Stimulated activated CD4-positive, alpha-beta T cell treated with anti-CD3 and anti-CD28 coated beads, Interleukin-12 subunit alpha, Interleukin-12 subunit beta, amount 100 ng/mL, for 48 hours (primary cell): Measurements from ENCODE around the gene ZG16B.

ENCODE experiments used
- DNase-seq, 3 donors: peaks; one replicate each; pipeline ENCODE4 v3.0.0-alpha.2; 2020; ENCODE audit warnings: low read depth in 2 of 3, low spot score in 1 of 3

The ZG16B gene

GRCh38 chr16:2822496-2822895 lies 7.6 kb upstream of the ZG16B start:
- no peak for DNase-seq

DNA sequence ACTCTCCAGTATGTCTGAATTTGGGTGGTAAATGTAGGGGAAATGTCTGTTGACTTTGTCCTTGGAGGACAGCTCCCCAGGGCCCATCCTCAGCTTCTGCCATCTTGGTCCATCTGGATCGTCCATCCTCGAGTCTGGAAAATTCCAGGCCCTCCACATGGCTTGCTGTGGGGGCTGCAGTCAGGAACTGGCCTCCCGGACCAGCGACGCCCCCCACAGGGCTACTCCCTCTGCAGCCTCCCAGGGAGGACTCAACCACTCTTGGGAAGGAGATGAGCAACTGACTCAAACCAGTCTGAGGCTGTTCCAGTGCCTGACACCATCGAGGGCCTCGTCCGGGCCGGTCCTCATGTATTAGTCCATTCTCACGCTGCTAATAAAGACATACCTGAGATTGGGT lies 5.5 kb upstream of the ZG16B start:
- no peak for DNase-seq

GRCh38 chr16:2825049-2825742 lies 4.9 kb upstream of the ZG16B start:
- DNase-seq, result no peak

DNA sequence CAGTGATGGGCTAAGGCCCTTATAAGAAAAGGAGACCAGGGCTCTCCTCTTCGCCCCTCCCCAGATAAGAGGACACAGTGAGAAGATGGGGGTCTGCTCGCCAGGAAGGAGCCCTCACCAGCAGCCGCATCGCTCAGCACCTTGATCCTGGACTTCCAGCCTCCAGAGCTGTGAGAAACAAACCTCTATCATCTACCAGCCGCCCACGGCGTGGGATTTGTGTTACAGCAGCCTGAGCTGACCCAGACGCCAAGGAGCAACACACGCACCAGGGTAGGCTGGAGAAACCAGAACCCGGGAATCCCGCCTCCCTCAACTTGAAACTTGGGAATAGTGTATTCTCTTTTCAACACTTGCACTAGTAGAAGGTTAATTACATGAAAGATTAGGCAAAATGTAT lies 4.2 kb upstream of the ZG16B start:
- no peak for DNase-seq

- DNase-seq, result no peak
These were observed 3.3 kb upstream of the ZG16B start for GRCh38 chr16:2826591-2827373.

- DNase-seq, result no peak
These were observed 2.7 kb upstream of the ZG16B start for GRCh38 chr16:2827374-2827791.

GRCh38 chr16:2827831-2828520 lies 2.1 kb upstream of the ZG16B start:
- DNase-seq, result no peak

GRCh38 chr16:2828521-2828840 lies 1.6 kb upstream of the ZG16B start:
- no peak for DNase-seq

DNA sequence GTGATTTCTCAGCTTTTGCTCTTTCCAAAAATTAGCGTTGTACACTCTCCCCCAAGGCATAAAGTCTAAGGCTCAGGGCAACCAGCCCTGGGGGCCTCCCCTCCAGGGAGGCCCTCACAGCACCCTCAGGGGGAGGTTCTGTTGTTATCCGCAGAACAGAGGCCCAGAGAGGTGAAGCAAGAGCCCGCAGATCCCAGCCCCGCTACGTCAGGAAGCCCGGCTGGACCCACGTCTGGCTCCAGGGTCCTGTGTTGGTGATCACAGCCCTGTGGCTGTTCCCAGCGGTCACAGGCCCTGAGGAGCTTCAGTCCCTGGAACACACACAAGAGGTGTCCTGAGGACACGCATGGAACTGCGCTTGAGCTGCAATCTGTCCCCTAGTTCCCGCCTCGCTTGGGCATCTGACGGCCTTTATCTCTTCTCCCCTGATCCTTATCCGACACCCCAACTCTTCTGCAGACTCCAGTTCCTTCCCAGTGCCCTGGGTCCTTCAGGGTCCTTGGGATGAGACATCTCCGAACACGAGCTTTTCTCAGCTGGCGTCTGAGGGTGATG lies 1.1 kb upstream of the ZG16B start:
- no peak for DNase-seq

DNA sequence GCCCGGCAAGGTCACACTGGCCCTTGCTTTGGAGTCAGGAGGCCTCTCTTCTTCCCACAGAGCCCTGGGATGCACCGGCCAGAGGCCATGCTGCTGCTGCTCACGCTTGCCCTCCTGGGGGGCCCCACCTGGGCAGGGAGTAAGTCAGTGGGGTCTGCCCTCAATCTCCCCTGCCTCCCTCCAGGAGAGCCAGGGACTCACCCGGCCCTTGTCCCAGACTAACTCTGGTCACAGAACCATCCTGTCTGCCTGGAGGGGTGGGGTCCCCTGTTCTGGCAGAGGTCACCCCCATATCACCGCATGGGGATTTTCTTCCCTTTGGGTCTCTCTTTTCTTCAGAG lies 222 bp downstream of the ZG16B start:
- no peak for DNase-seq

DNA sequence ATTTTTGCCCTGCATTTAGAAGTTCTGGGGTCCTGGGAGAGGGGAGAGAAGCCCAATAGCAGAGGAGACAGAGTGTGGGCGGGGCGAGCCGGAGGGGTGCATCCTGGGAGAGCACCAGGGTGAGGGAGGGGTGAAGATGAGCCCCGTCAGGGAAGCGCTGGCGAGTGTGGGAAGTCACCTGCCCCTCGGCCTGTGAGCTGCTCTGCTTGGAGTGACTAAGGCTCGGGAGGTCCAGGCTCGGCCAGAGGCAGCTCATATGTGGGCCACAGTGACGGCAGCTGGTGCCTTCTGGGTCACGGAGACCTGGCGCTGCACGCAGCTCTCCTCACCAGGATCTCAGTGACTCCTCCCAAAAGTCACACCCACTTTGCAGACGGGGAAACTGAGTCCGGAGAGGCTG lies 1.1 kb downstream of the ZG16B start:
- no peak for DNase-seq

DNA sequence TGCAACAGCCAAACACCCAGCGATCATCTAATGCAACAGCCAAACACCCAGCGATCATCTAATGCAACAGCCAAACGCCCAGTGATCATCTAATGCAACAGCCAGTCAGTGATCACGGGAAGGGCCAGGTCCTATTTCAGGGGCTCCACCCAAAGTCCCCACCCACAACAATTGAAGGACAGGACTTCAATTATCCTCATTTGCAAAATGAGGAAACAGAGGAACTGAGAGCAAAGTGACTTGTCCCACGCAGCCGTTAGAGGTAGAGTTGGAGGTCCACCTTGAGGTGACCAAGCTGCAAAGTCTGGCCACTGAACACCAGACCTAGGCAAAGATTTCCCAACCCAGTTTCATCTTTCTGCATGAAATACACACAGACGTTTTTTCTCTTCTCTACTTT lies 3.7 kb downstream of the ZG16B start:
- DNase-seq, result no peak

DNA sequence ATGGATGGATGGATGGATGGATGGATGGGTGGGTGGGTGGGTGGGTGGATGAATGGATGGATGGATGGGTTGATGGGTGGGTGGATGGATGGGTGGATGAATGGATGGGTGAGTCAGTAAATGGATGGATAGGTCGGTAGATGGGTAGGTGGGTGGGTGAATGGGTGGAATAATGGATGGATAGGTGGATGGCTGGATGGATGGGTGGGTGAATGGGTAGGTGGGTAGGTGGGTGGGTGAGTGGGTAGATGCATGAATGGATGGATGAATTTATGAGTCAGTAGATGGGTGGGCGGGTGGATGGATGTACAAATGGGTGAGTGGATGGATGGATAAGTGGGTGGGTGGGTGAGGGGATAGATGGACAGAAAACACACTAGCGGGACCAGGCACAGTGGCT lies 4.9 kb downstream of the ZG16B start:
- DNase-seq, result no peak

GRCh38 chr16:2835638-2836493 lies 5.8 kb downstream of the ZG16B start:
- no peak for DNase-seq

GRCh38 chr16:2836646-2837508 lies 6.8 kb downstream of the ZG16B start:
- no peak for DNase-seq

DNA sequence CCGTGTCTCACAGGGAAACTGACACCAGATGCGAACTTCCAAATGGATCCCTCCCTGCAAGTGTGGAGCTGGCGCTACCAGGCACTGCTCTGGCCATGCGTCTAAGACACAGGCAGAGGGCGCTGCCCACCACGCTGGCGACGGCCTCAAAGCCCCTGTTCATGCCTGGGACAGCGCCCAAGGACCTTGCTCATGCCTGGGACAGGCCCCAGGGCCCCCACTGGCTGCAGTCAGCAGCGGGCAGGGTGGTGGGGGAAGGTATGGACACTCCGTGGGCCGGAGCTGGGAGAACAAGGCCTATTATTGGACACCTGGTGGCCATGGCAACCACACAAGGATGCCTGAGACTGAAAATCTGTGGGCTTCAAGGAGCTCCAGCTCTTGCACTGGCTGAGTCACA lies 8.8 kb downstream of the ZG16B start:
- DNase-seq, result peak in 2 of 3 donors; percentile 33 to 43

- no peak for DNase-seq
These were observed 9.7 kb downstream of the ZG16B start for GRCh38 chr16:2839650-2840450.

DNA sequence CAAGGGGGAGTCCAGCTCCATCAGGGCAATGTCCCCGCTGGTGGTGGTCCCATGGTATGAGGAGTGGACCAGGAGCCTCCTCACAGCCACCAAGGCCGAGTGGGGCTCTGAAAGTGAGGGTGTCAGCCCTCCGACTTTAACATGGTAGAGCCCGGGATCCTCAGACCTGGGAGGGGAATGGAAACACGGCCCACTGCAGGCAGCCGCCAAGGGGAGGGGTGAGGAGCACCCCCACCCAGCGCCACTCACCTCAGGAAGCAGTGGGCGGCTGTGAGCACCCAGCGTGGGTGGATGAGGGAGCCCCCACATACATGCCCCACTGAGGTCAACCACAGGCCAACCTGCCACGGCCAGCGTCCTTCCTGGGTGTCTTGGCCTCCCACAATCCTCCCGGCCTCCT lies 10.8 kb downstream of the ZG16B start:
- DNase-seq, result no peak

- DNase-seq, result no peak
These were observed 11.7 kb downstream of the ZG16B start for GRCh38 chr16:2841606-2842339.
